Central memory CD4-positive, alpha-beta T cell (primary cell): ENCODE measurements around the gene S100A8.
A peak's percentile ranks its signal among the peaks of the same experiment; 100 is the strongest.
"Not testable (repeated sequence)": the region's sequence is repeated elsewhere in the genome, so short reads cannot be mapped to it uniquely, and the experiment has no call there.

Experiments
- DNase-seq: peaks from one replicate; pipeline ENCODE4 v3.0.0; 2022
- total RNA-seq, 3 experiments: gene quantifications; one replicate each; lab custom pipeline; 2026; lab: John Stamatoyannopoulos, UW

S100A8 gene
- 0 reads per million in 3 experiments for total RNA-seq

GRCh38 chr1:153390938-153391710 lies at the start of gene S100A8:
Gene S100A8 (minus strand): TSS chr1:153391073. CDS start chr1:153390535, 538 bp downstream.
- DNase-seq: no peak

- DNase-seq: no peak
These were observed 48.4 kb upstream of the S100A8 start for GRCh38 chr1:153439273-153439672.

DNA sequence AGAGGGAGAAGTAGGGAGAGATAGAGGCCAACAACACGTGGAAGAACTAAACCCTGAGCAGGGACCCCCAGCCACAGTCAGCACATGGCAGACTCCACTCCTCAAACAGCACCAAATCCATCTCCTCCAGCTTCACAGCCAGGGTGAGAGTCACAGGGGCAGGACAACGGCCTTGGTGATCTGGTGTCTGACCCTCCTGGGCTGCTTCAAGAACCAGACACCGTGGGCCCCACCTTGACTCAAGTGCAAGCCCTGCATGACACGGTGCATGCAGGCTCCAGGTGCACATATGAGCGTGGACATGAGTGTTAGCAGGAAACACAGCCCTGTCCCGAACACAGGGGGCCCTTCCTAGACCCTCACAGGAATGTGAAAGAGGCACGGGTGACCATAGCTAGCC lies 47.7 kb upstream of the S100A8 start:
- no peak for DNase-seq

- DNase-seq: no peak
These were observed 46.4 kb upstream of the S100A8 start for GRCh38 chr1:153437236-153437635.

DNA sequence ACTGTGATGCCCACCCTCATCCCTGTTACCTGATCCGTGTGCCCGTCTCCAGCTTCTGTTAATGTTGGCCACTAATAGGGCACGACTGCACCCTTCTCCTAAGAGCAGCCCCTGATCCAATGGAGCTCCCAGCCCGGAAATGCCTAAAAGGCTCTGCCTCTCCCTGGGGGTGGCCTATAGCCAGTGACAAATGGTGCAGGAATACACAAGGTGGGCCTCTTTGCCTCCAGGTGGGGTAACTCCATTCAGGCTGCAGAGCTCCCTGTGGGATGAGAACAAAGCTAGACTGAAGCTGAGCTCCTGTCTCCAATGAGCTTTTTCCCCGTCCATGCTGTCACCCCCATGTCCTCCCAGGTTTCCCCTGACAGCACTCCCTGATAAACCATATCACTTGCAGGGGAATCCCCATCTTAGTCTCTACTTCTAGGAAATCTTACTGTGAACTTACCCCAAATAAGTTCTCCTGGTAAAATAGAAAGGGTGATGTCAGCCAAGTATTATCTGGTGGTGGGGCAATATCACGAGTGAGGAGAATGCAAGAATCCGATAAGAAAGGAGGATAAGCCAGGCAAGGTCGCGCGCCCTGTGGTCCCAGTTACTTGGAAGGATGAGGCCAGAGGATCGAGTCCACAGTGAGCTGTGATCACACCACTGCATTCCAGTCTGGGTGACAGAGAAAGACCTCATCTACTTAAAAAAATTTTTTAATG lies 44.0 kb upstream of the S100A8 start:
- DNase-seq: no peak

DNA sequence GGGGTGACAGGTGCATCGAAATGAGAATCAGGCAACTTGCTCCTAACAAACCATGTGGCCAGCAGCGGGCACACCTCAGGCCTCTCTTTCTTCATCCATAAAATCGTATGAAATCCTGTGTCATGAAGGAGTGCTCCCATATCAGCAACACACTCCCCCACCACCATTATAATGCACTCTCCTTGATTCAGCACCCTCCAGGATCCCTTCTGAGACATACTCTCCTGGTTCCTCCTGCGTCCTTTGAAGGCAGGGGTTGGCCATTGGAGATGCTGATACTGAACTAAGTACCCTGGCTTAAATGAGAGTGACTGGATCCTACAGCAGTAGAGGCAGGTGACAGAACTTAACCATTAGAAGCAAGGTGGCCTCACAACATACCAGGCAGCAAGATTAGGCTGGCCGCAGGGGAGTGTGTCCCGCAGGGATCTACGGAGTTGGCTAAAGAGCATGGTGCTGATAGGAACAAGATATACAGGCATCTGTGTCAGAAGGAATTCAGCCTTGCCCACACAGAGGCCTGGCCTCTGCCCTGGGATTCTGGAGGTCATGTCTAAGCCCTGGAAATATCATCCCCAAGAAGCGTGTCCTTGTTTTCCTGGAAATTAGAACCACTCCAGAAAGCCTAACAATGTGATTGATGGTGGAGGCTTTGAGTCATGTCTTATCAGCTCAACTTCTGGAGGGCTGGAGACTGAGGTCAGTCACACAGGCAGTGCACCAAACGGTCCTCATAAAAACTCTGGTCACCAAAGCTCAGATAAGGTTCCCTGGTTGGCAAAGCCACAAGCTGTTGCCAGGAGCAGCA lies 42.2 kb upstream of the S100A8 start:
- DNase-seq: no peak

DNA sequence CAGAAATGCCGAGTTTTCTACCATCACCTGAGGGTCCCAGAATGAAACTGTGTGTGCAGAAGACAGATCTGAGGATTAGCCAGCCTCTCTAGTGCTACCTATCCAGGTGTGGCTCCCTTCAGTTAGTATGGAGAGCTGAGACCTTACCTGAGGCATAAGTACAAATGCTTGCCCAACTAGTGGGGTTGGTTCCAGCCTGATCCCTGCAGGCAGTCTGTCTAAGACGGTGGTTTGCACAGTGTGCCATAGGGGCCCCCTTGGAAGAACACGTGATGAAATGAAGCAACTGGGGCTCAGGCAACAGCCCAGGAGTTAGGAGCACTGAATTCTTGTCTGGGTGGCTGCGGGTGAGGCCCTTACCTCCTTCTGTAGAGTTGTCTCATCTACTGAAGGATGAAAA lies 41.1 kb upstream of the S100A8 start:
- DNase-seq: no peak

- DNase-seq: no peak
These were observed 40.6 kb upstream of the S100A8 start for GRCh38 chr1:153431427-153431826.

DNA sequence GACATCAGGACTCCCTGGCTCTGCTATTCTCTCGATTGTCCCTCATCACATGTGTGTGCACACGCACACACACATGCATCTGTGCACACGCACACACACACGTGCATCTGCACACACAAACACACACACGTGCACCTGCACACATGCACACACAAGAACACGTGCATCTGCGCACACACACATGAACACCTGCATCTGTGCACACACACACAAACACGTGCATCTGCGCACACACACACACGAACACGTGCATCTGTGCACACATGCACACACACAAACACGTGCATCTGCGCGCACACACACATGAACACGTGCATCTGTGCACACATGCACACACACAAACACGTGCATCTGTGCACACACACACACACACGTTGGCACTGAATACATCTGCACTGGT lies 40.1 kb upstream of the S100A8 start:
- no peak for DNase-seq

DNA sequence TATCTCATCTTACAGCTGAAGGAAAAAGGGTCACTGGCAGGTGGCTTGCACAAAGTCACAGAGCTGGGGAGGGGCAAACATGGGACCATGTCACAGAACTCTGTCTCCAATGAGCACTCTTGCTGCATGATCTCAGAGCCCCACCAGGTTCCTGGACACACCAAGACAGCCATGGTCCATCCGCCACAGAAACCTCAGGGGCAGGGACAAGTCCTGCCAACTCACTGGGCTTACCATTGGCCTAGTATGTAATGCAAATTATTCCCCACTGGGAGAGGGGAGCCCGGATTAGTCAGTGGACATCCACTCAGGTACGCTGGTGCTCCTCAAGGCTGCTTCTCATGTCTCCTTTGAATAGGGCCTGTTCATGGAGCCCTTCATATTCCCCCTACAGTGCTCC lies 39.7 kb upstream of the S100A8 start:
- no peak for DNase-seq

GRCh38 chr1:153430166-153430553 lies 39.3 kb upstream of the S100A8 start:
- no peak for DNase-seq

GRCh38 chr1:153429266-153430165 lies 38.6 kb upstream of the S100A8 start:
- DNase-seq: no peak

DNA sequence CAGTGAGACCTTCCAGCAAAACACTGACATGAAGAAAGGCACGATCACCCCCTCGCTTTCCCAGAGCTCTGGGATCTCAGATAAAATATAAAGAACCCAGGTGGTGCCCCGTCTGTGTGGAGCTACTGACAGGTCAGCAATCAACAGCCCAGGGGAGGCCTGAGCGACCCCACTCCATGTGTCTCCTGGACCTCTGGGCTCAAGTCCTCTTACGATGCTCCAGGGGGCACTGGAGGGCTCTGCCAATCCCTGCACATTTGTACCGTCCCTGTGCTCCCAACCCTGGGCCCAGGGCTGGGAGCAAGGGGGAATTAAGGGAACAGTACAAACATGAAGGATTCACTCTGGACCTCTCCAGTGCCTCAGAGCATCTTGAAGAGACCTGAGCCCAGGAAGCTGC lies 37.9 kb upstream of the S100A8 start:
- no peak for DNase-seq

GRCh38 chr1:153428073-153428638 lies 37.3 kb upstream of the S100A8 start:
- DNase-seq: no peak

GRCh38 chr1:153426809-153427208 lies 35.9 kb upstream of the S100A8 start:
- DNase-seq: no peak

- peak; percentile 50 for DNase-seq
These were observed 31.7 kb upstream of the S100A8 start for GRCh38 chr1:153422450-153423068.

GRCh38 chr1:153420306-153420705 lies 29.4 kb upstream of the S100A8 start:
- no peak for DNase-seq

DNA sequence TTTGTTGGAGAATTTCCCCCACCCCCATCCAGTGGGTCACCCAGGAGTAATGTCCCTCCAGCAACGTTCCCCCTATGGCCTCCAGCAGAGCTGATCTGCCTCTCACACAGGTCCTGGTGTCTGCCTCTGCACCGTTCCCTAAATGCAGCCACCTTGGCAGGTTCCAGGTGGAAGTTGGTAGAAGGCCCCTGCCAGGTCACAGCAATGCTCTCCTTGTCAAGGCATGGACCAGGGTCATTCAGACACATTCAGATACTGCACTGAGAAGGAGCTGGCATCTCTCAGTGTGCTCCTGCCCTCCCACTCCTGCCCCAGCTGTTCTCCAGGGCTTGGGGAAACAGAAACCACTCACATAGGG lies 28.5 kb upstream of the S100A8 start:
- DNase-seq: not testable (repeated sequence)

GRCh38 chr1:153418758-153419435 lies 28.0 kb upstream of the S100A8 start:
- DNase-seq: not testable (repeated sequence)

GRCh38 chr1:153417136-153417888 lies 26.4 kb upstream of the S100A8 start:
- no peak for DNase-seq
